Duodenal mucosa (tissue), 2 donors: ENCODE measurements around the gene SMAD5.

ENCODE experiments used
- H3K27ac ChIP-seq: one replicate; pipeline ENCODE4 v1.7.0; 2013; ENCODE audit warnings: low read depth, low read length
- H3K27me3 ChIP-seq, 2 donors: one replicate each; pipeline ENCODE4 v1.7.0; 2013; ENCODE audit warnings: low read length in 2 of 2, control low read depth in 1 of 2; ENCODE audit not compliant: insufficient read depth in 2 of 2, control insufficient read depth in 1 of 2
- H3K36me3 ChIP-seq, 2 donors: one replicate each; pipeline ENCODE4 v1.7.0; 2013; ENCODE audit warnings: low read length in 2 of 2, control low read depth in 1 of 2; ENCODE audit not compliant: insufficient read depth in 2 of 2, control insufficient read depth in 1 of 2
- H3K4me1 ChIP-seq, 2 donors: one replicate each; pipeline ENCODE4 v1.7.0; 2013; ENCODE audit warnings: low read length in 2 of 2, control low read depth in 1 of 2; ENCODE audit not compliant: insufficient read depth in 2 of 2, control insufficient read depth in 1 of 2
- H3K4me3 ChIP-seq, 2 donors: one replicate each; pipeline ENCODE4 v1.7.0; 2013; ENCODE audit warnings: low read length in 2 of 2, low read depth in 1 of 2
- H3K9ac ChIP-seq, 2 donors: one replicate each; pipeline ENCODE4 v1.7.0; 2013; ENCODE audit warnings: low read length in 2 of 2, low read depth in 1 of 2
- H3K9me3 ChIP-seq, 2 donors: one replicate each; pipeline ENCODE4 v1.7.0; 2013; ENCODE audit warnings: low read length in 2 of 2, control low read depth in 1 of 2; ENCODE audit not compliant: control insufficient read depth in 1 of 2

The SMAD5 gene

DNA sequence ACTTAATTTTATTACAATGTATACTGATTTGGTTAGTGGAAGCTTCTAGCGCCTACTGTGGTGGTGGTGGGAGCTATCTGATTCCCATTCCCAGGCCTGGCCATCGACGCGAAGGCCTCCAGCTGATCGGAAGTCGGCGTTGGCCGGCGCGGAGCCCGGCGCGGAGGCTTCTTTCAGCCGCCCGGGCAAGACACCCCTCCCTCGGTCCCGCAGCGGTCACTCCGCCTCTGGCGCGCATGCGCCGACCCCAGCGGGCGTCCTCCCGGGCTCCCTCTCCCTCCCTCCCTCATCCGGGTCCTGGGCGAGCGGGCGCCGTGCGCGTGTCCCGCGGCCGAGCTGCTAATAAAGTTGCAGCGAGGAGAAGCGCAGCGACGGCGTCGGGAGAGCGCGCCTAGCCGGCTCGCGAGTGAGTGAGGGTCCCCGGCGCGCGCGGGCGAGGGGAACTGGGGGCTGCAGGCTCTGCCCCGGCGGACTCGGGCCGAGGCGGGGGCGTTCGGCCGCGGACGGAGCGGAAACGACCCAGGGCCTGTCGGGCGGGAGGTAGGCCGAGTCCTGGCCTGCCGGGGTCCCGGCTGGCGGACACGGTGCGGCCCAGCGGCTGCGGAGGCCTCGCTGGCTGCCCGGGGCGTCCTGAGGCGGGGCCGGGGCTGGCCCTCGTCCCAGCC is at the start of gene SMAD5:
Gene SMAD5, plus strand, starts transcription at position 289 of the 665 bp plus-strand sequence. CDS start 20,916 bp downstream, outside the sequence.
- H3K4me1 ChIP-seq, result peaks cover 13 to 21% of the 10 kb centered on the region in 2 donors
- H3K27ac ChIP-seq, result peak within 1 kb of the TSS; percentile 87
- H3K9me3 ChIP-seq, result no peaks in the 10 kb centered on the region
- H3K4me3 ChIP-seq, result peak within 1 kb of the TSS; percentile 90 to 91
- peak within 1 kb of the TSS; percentile 87 to 95 for H3K9ac ChIP-seq
- no peaks in the 10 kb centered on the region for H3K27me3 ChIP-seq
- H3K36me3 ChIP-seq, result no peaks in the 10 kb centered on the region

- Histone ChIP-seq H3K27me3 (no peaks in the 10 kb centered on the region), H3K9ac (no peak overlapping the region), H3K9me3 (no peaks in the 10 kb centered on the region), H3K36me3 (no peaks in the 10 kb centered on the region), H3K4me1 (peaks cover 29% of the 10 kb centered on the region in 2 donors), H3K27ac (no peak overlapping the region), H3K4me3 (no peak overlapping the region)
Measured at GRCh38 chr5:136084698-136085097, 47.9 kb upstream of the SMAD5 start.

DNA sequence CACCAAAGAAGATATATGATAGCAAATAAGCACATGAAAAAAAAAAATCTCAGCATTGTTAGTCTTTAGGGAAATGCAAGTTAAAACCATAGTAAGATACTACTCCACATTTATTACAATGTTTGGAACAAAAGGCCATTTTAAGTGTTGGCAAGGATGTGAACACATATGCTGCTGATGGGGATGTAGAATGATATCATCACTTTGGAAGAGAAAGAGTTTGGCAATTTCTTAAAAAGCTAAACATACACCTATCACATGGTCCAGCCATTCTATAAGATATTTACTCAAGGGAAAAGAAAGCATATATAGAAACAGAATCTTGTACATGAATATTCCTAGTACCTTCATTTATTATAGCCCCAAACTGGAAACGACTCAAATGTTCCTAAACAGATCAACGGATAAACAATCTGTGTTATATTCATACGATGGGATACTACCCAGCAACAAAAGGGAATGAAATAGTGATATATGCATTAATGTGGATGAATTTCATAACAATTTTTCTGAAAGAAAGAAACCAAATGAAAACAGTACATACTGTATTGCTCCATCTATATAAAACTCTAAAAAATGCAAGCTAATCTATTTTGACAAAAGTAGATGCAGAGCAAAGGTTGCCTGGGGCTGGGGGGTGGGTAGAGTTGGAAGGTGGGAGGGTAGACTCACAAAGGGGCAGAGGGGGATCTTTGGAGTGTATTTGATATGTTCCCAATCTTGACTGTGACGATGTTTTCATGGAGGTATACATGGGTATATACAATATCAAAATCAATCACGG is 45.7 kb upstream of the SMAD5 start:
- no peak overlapping the region for H3K9ac ChIP-seq
- H3K36me3 ChIP-seq, result no peaks in the 10 kb centered on the region
- no peak overlapping the region for H3K27ac ChIP-seq
- no peaks in the 10 kb centered on the region for H3K27me3 ChIP-seq
- H3K4me1 ChIP-seq, result peaks cover 22 to 30% of the 10 kb centered on the region in 2 donors
- no peaks in the 10 kb centered on the region for H3K9me3 ChIP-seq
- no peak overlapping the region for H3K4me3 ChIP-seq

- H3K9ac ChIP-seq, result peak overlapping the region in 1 of 2 donors; percentile 16
- H3K4me3 ChIP-seq, result peak overlapping the region in 1 of 2 donors; percentile 7
- no peak overlapping the region for H3K27ac ChIP-seq
Measured at GRCh38 chr5:136087961-136088871, 44.4 kb upstream of the SMAD5 start.

DNA sequence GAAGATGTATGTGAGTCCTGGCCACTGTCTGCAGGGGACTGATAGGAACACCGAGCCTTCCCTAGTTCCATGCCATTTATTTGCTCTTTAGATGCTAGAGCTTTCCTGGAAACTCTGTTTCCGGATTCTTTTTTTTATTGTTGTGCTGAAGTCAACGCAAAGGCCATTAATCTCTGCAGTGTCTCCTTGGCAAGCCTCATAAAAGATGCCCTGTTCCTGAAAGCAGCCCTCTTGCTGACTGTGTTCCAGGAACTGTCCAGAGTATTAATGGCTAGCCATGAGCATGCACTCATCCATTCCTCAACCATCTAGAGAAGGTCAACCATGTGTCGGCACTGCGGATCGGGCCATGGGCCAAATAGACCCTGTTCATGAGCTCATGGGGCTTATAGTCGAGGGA is 42.9 kb upstream of the SMAD5 start:
- Histone ChIP-seq H3K27ac (no peak overlapping the region), H3K36me3 (no peaks in the 10 kb centered on the region), H3K9ac (no peak overlapping the region), H3K4me3 (no peak overlapping the region), H3K4me1 (peaks cover 25 to 44% of the 10 kb centered on the region in 2 donors), H3K9me3 (no peaks in the 10 kb centered on the region), H3K27me3 (no peaks in the 10 kb centered on the region)

More at GRCh38 chr5:136087961-136088871, 44.4 kb upstream of the SMAD5 start:
- Histone ChIP-seq H3K9me3 (no peaks in the 10 kb centered on the region), H3K4me1 (peaks cover 15 to 30% of the 10 kb centered on the region in 2 donors), H3K36me3 (no peaks in the 10 kb centered on the region), H3K27me3 (no peaks in the 10 kb centered on the region)

DNA sequence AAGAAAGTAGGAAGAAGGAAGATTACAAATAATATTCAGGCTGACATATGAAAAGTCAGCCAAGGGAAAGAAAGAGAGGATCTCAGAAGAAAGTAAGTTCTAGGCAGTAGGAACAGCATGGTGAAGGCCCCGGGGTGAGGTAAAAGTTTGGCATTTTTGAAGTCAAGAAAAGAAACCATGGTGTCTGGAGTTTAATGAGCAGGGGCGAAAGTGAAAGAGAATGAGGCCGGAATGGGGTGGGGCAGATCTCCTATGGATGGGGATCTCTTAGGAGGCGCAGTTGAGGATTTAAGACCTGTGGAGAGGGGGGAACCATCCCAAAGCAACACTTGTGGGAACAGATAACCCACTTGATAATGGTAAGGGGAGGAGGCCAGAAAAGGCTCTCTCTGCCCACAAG is 42.3 kb upstream of the SMAD5 start:
- Histone ChIP-seq H3K27me3 (no peaks in the 10 kb centered on the region), H3K4me3 (no peak overlapping the region), H3K4me1 (peaks cover 30 to 49% of the 10 kb centered on the region in 2 donors), H3K27ac (no peak overlapping the region), H3K9ac (no peak overlapping the region), H3K36me3 (no peaks in the 10 kb centered on the region), H3K9me3 (no peaks in the 10 kb centered on the region)

DNA sequence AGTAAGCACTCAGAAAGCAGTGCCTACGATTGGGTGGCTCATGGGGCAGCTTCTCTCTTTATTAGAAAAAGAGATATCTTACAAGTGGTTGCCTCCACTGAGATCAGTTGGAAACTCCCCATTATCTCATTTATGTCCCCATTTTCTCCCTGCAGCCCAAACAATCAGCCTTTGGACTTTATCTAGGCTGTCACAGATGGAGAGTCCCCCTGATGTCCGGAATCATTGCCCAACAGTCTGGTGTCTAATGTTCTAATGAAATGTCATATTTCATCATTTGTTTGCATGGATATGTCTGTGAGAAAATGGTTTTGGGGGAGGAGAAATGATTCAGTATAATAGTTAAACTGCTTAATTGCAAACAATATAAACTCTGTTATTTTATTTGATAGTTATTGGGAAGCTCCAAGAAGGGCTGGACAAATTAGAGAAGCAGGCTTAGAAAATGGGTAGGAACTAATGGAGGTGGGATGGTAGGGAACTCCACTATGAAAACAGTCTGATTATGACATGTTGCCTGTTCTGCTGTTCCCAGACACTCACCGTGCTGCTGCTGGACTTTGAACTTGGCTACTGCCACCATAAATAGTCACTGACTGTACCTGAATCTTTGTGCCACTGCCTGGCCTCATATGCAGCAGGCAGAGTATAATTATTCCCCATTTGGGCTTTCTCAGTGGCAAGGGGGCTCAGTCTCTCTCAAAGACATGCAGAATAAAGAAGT is 38.3 kb upstream of the SMAD5 start:
- Histone ChIP-seq H3K27me3 (no peaks in the 10 kb centered on the region), H3K9me3 (no peaks in the 10 kb centered on the region), H3K4me1 (peaks cover 24 to 40% of the 10 kb centered on the region in 2 donors), H3K9ac (no peak overlapping the region), H3K27ac (no peak overlapping the region), H3K4me3 (peak overlapping the region in 1 of 2 donors; percentile 27), H3K36me3 (no peaks in the 10 kb centered on the region)

DNA sequence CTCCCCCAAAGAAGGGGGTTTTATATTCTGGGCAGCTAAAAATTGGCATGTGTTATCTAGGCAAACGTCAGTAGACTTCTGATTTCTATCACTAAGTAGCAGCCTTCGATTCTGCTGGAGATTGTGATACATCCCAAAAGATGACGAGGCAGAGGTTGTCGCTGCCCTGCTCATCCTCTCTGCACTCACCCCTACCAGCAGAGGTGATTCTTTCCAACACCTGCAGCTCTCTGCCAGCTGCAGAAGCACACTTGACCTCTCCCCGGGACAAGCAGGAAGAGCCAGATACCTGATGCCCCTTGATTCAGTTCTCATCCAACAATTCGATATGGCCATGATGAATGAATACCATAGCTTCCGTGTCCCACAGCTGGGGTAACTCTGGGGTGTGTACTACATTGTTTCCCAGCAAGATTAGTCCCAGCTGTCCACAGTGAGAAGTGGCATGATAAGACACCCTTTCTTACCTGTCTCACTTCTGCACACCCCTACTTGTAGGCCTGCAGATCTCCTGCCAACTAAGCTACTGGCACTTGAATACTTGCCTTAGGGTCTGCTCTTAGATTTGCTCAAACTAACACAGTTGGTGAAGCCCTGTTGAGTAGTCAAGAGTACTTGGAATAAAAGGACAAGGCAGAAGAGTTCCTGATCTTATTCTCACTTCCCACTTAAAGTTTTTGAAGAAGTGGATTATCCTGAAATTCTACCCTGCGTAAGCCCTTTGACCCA is 37.6 kb upstream of the SMAD5 start:
- Histone ChIP-seq H3K4me3 (peak overlapping the region in 1 of 2 donors; percentile 27), H3K27ac (no peak overlapping the region), H3K36me3 (no peaks in the 10 kb centered on the region), H3K9me3 (no peaks in the 10 kb centered on the region), H3K9ac (no peak overlapping the region), H3K4me1 (peaks cover 24 to 33% of the 10 kb centered on the region in 2 donors), H3K27me3 (no peaks in the 10 kb centered on the region)

- Histone ChIP-seq H3K36me3 (no peaks in the 10 kb centered on the region), H3K4me3 (no peak overlapping the region), H3K4me1 (peaks cover 24 to 30% of the 10 kb centered on the region in 2 donors), H3K27me3 (no peaks in the 10 kb centered on the region), H3K9ac (no peak overlapping the region), H3K9me3 (no peaks in the 10 kb centered on the region), H3K27ac (no peak overlapping the region)
Measured at GRCh38 chr5:136098176-136098575, 34.5 kb upstream of the SMAD5 start.
